OCI-LY1 (cell line): ENCODE results near the gene SFXN4.

ENCODE experiments used
- H2AFZ ChIP-seq: fragments of 200-600 bp; sonication (generic), shearing (Covaris generic); 2 replicates; pipeline ENCODE4 v1.6.0; 2014; ENCODE audit warnings: antibody characterized with exemption, mild to moderate bottlenecking, low read length
- H3F3A ChIP-seq: fragments of 200-600 bp; sonication (generic), shearing (Covaris generic); 2 replicates; pipeline ENCODE4 v1.6.0; 2014; ENCODE audit warnings: mild to moderate bottlenecking, antibody characterized with exemption, low read length, moderate library complexity; ENCODE audit not compliant: insufficient read depth
- H3K27ac ChIP-seq: fragments of 200-600 bp; sonication (generic); 2 replicates; pipeline ENCODE4 v1.5.1; 2014; ENCODE audit warnings: low read length, mixed run types, mild to moderate bottlenecking, low read depth; ENCODE audit not compliant: poor library complexity, severe bottlenecking
- H3K27me3 ChIP-seq: fragments of 200-600 bp; sonication (generic); 2 replicates; pipeline ENCODE4 v1.6.0; 2014; ENCODE audit warnings: antibody characterized with exemption, mild to moderate bottlenecking, low read length, moderate library complexity; ENCODE audit not compliant: insufficient read depth
- H3K36me3 ChIP-seq: fragments of 200-600 bp; sonication (generic); 2 replicates; pipeline ENCODE4 v1.6.1; 2014; ENCODE audit warnings: mild to moderate bottlenecking, antibody characterized with exemption, low read length, moderate library complexity, mixed read lengths; ENCODE audit not compliant: insufficient read depth
- H3K4me1 ChIP-seq: fragments of 200-600 bp; sonication (generic); 2 replicates; pipeline ENCODE4 v1.5.1; 2014; ENCODE audit warnings: mild to moderate bottlenecking, low read length, moderate library complexity; ENCODE audit not compliant: insufficient read depth, severe bottlenecking
- H3K4me2 ChIP-seq: fragments of 200-600 bp; sonication (generic), shearing (Covaris generic); 2 replicates; pipeline ENCODE4 v1.6.1; 2014; ENCODE audit warnings: low read length
- H3K4me3 ChIP-seq: fragments of 200-600 bp; sonication (generic); 2 replicates; pipeline ENCODE4 v1.5.1; 2014; ENCODE audit warnings: low read length, low read depth, mild to moderate bottlenecking, mixed read lengths; ENCODE audit not compliant: poor library complexity, severe bottlenecking
- H3K79me2 ChIP-seq: fragments of 200-600 bp; shearing (Covaris generic); 2 replicates; pipeline ENCODE4 v1.6.1; 2016; ENCODE audit warnings: mixed run types, low read length, mixed read lengths; ENCODE audit not compliant: insufficient read depth
- H3K9ac ChIP-seq: fragments of 200-600 bp; sonication (generic), shearing (Covaris generic); 2 replicates; pipeline ENCODE4 v1.6.1; 2014; ENCODE audit warnings: mild to moderate bottlenecking, low read length, mixed read lengths
- H3K9me2 ChIP-seq: fragments of 200-600 bp; sonication (generic), shearing (Covaris generic); 2 replicates; pipeline ENCODE4 v1.6.1; 2014; ENCODE audit warnings: low read depth, mild to moderate bottlenecking, low read length, mixed read lengths
- H3K9me3 ChIP-seq: fragments of 200-600 bp; shearing (Covaris generic); 2 replicates; pipeline ENCODE4 v1.6.1; 2014; ENCODE audit warnings: low read length, mixed read lengths
- H4K20me1 ChIP-seq: fragments of 200-600 bp; sonication (generic), shearing (Covaris generic); 2 replicates; pipeline ENCODE4 v1.6.0; 2016; ENCODE audit warnings: mild to moderate bottlenecking, low read length; ENCODE audit not compliant: insufficient read depth
- EZH2 ChIP-seq: fragments of 200-600 bp; sonication (generic), shearing (Covaris generic); IDR thresholded peaks from 2 replicates; pipeline ENCODE4 v1.8.0; 2017; ENCODE audit warnings: borderline replicate concordance, mixed run types, mild to moderate bottlenecking, antibody characterized with exemption, low read length, moderate library complexity, mixed read lengths
- TF ChIP-seq, protein P1 (sequence below): fragments of 200-600 bp; sonication (generic), shearing (Covaris generic); IDR thresholded peaks from 2 replicates; pipeline ENCODE4 v1.5.1; 2017; ENCODE audit warnings: mild to moderate bottlenecking, antibody characterized with exemption, low read length, moderate library complexity, mixed read lengths

Gene SFXN4, protein sequence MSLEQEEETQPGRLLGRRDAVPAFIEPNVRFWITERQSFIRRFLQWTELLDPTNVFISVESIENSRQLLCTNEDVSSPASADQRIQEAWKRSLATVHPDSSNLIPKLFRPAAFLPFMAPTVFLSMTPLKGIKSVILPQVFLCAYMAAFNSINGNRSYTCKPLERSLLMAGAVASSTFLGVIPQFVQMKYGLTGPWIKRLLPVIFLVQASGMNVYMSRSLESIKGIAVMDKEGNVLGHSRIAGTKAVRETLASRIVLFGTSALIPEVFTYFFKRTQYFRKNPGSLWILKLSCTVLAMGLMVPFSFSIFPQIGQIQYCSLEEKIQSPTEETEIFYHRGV

DNA sequence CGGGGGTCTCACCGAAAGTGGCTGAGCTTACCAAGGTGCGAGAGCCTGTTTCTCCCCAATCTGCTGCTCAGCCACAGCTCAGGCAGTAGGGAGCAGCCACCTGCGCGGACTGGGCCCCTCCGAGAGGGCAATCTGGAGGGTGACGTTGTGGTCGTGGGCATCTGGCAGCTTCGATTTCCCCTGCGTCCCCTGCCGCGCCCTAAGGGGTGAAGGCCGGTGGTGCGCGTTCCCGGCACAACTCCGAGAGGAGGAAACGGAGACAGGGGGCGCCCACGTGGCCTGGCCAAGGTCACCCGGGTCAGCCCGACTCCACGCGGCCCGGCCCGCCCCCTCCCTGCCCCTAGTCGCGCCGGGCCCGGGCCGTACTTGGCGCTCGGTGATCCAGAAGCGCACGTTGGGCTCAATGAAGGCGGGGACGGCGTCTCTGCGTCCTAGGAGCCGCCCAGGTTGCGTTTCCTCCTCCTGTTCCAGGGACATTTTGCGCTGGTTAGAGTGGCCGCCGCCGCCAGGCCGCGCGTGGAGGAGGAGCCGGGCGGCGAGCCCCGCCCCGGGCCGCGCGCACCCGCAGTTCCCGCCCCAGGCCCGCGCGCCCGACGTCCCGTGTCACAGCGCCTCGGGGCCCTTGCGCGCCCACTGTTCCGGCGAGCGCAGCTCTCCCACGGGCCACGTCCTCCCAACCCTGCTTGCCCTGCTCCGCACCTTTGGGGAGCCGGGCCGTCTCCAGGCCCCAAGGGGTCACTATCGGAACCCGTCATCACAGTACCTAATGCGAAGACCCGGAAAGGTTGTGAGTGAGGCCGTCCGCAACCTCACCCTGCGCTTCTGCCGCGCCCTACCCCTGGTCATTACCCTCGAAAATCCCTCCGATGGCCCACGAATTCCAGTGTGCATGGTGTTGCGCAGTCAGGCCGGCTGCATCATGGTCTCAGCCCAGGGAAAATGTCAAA is at the start of gene SFXN4:
TSS of gene SFXN4 (minus strand) at position 544 of the 947 bp plus-strand sequence. CDS start at position 477, 67 bp downstream.
- H4K20me1 ChIP-seq, result no peaks in the 10 kb centered on the region
- H3K27me3 ChIP-seq, result no peaks in the 10 kb centered on the region
- H3K9me2 ChIP-seq, result no peaks in the 10 kb centered on the region
- H3K4me2 ChIP-seq, result peak within 1 kb of the TSS; percentile 99
- H3K4me1 ChIP-seq, result peaks cover 21% of the 10 kb centered on the region
- H3K9me3 ChIP-seq, result no peaks in the 10 kb centered on the region
- H2AFZ ChIP-seq, result peak within 1 kb of the TSS; percentile 96
- H3K4me3 ChIP-seq, result peak within 1 kb of the TSS; percentile 84
- H3F3A ChIP-seq, result no peaks in the 10 kb centered on the region
- H3K27ac ChIP-seq, result peak within 1 kb of the TSS; percentile 69
- H3K9ac ChIP-seq, result peak within 1 kb of the TSS; percentile 89
- no peak for TF ChIP-seq EZH2
- TF ChIP-seq, protein P1, sequence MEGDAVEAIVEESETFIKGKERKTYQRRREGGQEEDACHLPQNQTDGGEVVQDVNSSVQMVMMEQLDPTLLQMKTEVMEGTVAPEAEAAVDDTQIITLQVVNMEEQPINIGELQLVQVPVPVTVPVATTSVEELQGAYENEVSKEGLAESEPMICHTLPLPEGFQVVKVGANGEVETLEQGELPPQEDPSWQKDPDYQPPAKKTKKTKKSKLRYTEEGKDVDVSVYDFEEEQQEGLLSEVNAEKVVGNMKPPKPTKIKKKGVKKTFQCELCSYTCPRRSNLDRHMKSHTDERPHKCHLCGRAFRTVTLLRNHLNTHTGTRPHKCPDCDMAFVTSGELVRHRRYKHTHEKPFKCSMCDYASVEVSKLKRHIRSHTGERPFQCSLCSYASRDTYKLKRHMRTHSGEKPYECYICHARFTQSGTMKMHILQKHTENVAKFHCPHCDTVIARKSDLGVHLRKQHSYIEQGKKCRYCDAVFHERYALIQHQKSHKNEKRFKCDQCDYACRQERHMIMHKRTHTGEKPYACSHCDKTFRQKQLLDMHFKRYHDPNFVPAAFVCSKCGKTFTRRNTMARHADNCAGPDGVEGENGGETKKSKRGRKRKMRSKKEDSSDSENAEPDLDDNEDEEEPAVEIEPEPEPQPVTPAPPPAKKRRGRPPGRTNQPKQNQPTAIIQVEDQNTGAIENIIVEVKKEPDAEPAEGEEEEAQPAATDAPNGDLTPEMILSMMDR, result no peak
- no peaks in the 10 kb centered on the region for H3K79me2 ChIP-seq
- peaks cover 64% of the 10 kb centered on the region for H3K36me3 ChIP-seq

DNA sequence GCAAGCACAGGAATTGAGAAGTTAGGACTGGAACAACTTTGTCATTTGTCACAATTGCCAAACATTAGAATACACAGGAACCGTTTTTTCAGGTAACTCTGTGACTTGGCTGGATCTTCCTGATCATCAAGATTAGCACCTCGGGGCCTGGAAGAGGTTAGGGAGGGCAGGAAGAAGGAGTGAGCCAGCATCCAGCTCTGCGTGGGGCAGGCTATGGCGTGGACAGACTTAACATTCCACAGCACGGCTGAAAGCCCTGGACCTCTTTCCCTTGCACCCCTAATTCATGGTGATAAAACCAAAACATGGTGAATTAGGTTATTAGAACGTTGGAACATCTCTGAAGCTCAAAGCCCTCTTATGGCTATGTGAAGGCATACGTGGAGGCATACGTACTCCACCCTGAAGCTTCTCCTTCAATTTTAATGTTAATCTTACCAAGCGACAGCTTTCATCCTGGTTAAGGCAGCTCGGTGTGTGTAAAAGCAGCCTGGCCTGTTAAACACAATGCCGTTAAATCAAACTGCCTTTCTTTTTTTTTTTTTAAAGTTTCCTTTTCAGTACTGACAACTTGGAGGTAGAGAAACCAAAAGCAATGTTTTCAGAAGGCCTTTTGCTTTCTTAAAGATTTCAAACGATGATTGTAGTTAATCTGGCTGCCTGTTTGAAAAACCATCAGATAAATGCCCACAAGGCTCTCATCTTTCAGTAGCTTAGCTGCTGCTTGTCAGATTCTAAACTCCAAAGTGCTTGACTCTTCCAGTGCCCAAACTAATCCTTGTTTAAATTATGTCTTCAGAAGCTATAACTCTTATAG is 46.3 kb upstream of the SFXN4 start:
- no peak overlapping the region for H3K27ac ChIP-seq
- peaks cover 9% of the 10 kb centered on the region; the same call in 1 of the 2 replicates for H3K27me3 ChIP-seq
- H3K9me3 ChIP-seq, result no peaks in the 10 kb centered on the region
- no peak for TF ChIP-seq EZH2
- TF ChIP-seq, protein P1, result no peak
- peaks cover 21% of the 10 kb centered on the region for H3K4me1 ChIP-seq
- no peak overlapping the region for H3K4me3 ChIP-seq
- no peaks in the 10 kb centered on the region for H3F3A ChIP-seq
- no peaks in the 10 kb centered on the region for H4K20me1 ChIP-seq
- H2AFZ ChIP-seq, result no peak overlapping the region
- H3K79me2 ChIP-seq, result no peaks in the 10 kb centered on the region
- no peak overlapping the region for H3K4me2 ChIP-seq
- H3K36me3 ChIP-seq, result no peaks in the 10 kb centered on the region
- no peaks in the 10 kb centered on the region for H3K9me2 ChIP-seq
- H3K9ac ChIP-seq, result no peak overlapping the region

DNA sequence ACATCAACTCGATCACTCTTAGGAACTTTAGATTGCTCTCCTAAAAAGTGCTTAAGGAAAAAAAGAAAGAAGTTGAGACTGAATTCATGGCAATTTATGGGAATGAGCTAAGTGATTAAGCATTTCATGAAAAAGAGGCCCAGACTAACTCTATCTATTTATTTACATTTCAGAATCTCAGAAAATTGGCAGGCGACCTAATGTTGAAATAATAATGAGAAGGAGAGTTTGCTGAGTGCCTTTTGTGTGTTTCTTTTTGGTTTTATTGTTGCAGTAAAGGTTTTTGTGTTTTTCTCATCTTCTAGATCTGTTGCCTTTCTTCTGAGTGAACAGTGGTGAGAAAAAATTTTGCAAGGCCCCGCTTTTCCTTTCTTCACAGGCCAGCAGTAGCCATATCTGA is 45.7 kb upstream of the SFXN4 start:
- Histone ChIP-seq H3K27me3 (peaks cover 9% of the 10 kb centered on the region; the same call in 1 of the 2 replicates), H3K9me3 (no peaks in the 10 kb centered on the region), H4K20me1 (no peaks in the 10 kb centered on the region), H3K36me3 (no peaks in the 10 kb centered on the region), H3K9ac (no peak overlapping the region), H3K4me2 (no peak overlapping the region), H3K79me2 (no peaks in the 10 kb centered on the region), H3K27ac (no peak overlapping the region), H3K4me1 (peaks cover 25% of the 10 kb centered on the region), H3F3A (no peaks in the 10 kb centered on the region), H3K9me2 (no peaks in the 10 kb centered on the region), H2AFZ (no peak overlapping the region), H3K4me3 (no peak overlapping the region)
- TF ChIP-seq, protein P1, result no peak
- no peak for TF ChIP-seq EZH2
